Choroid plexus epithelial cell (primary cell): ENCODE measurements around the gene STMND1.

Source experiments
- DNase-seq: peaks from one replicate; pipeline ENCODE4 v3.0.0-alpha.2; 2010; ENCODE audit warnings: low read depth
- H3K4me3 ChIP-seq: 2 replicates; pipeline ENCODE4 v1.5.1; 2011; ENCODE audit warnings: low read depth, mild to moderate bottlenecking, control low read depth, low read length, moderate library complexity
- TF ChIP-seq, protein P1 (sequence below): conservative IDR thresholded peaks from 2 replicates; pipeline ENCODE4 v1.5.1; 2011; ENCODE audit warnings: low read depth, mild to moderate bottlenecking, control low read depth, inconsistent platforms, low read length, moderate library complexity

The STMND1 gene

DNA sequence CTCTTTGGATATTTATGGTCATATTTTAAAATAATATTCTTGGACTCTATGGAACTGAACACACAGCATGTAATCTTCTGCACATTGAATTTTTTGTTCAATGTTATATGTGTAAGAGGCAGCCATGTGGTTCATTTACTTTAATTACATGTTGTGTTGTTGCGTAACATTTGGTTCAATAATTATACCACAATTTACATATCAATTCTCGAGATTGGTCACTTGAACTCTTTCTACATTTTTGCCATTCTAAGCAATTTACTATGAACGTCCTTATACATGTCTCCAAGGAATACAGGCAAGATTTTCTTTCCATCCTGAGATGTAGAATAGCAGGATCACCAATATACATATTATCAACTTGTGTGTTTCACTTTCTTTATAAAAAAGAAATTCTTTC, 18.5 kb upstream of the STMND1 start:
- TF ChIP-seq, protein P1, sequence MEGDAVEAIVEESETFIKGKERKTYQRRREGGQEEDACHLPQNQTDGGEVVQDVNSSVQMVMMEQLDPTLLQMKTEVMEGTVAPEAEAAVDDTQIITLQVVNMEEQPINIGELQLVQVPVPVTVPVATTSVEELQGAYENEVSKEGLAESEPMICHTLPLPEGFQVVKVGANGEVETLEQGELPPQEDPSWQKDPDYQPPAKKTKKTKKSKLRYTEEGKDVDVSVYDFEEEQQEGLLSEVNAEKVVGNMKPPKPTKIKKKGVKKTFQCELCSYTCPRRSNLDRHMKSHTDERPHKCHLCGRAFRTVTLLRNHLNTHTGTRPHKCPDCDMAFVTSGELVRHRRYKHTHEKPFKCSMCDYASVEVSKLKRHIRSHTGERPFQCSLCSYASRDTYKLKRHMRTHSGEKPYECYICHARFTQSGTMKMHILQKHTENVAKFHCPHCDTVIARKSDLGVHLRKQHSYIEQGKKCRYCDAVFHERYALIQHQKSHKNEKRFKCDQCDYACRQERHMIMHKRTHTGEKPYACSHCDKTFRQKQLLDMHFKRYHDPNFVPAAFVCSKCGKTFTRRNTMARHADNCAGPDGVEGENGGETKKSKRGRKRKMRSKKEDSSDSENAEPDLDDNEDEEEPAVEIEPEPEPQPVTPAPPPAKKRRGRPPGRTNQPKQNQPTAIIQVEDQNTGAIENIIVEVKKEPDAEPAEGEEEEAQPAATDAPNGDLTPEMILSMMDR, result no peak
- no peak overlapping the region for H3K4me3 ChIP-seq
- DNase-seq, result no peak

DNA sequence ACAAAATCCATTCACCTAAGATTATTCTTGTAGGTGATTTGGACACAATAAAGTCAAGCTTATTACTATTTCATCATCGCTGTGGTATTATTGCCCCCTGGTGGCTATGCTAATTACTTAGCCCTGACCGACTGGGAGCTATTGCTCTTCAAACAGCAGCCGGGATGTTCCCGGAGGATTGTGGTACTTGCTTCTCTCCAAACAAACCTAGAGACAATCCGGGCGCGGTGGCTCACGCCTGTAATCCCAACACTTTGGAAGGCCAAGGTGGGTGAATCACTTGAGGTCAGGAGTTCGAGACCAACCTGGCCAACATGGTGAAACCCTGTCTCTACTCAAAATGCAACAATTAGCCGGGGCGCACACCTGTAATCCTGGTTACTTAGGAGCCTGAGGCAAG, 15.4 kb upstream of the STMND1 start:
- no peak overlapping the region for H3K4me3 ChIP-seq
- DNase-seq, result peak; percentile 82

DNA sequence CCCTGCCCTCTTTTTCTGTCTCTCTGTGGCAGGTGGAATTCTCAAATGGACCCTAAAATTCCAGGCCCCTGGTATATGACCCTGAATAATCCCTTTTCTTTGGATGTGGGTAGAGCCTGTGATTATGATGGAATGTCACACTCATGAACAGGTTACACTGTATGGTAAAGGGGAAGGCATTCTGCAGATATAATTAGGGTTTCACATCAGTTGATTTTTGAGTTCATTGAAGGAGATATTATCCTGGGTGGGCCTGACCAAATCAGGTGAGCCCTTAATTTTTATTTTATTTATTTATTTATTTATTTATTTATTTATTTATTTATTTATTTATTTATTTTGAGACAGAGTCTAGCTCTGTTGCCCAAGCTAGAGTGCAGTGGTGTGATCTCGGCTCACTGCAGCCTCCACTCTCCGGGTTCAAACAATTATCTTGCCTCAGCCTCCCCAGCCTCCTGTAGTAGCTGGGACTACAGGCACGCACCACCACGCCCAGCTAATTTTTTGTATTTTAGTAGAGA, 13.7 kb upstream of the STMND1 start:
- DNase-seq, result no peak
- no peak overlapping the region for H3K4me3 ChIP-seq
- TF ChIP-seq, protein P1, result no peak

More for the DNA sequence above, 15.4 kb upstream of the STMND1 start:
- TF ChIP-seq, protein P1, result peak; percentile 75

DNA sequence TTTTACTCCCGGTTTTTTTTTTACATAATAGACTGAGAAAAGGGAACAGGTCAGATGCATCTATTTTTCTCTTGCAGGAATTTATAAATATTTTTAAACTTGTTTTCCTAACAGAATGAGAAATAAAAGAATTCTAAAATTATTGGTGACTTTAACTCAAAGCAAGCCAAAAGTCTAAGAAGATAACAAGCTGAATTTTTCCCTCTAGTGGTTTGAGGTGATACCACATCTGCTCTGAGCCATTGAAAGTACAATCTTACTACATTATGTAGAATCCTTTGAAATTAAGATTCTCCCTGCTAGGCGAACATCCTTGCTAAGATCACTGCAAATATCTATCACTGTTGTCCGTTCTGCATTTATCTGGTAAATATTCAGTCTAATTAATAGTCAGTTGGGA, 10.7 kb upstream of the STMND1 start:
- DNase-seq, result peak; percentile 55
- no peak overlapping the region for H3K4me3 ChIP-seq
- TF ChIP-seq, protein P1, result peak; percentile 64

DNA sequence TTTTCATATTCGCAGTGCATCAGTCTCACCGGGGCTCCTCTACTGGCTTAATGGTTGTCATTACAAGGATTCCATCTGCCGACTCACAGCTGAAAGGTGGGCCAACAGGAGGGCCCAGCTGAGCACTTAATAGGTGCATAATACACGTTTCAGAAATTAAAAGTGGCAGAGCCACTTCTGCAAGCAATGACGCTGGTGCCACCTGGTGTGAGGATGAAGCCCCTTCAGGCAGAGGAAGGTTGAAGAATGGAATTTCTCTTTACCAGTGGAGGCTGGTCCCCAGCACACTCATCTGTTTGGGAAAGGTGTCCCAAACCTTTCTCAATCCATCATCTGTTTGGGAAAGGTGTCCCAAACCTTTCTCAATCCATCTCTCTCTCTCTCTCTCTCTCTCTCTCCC, 8.2 kb upstream of the STMND1 start:
- DNase-seq, result no peak
- no peak overlapping the region for H3K4me3 ChIP-seq
- TF ChIP-seq, protein P1, result peak; percentile 27

DNA sequence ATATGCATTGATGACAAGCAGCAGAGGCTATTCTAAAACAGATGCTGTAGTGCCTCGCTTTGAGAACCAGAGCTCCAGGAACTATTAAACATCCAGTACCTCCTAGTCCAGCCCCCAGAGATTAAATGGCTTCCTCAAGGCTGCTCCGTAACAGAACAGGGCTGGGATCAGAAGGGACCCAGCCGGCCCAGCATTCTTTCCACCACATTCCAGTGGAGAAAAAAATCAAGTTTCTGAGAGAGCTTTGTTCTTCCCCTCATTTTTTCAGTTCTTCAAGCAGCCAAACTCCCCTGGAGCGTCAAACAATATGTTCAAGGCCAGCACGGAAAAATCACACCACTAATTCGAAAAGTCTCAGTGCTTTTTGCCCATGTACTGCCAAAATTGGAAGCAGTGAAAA, 5.8 kb upstream of the STMND1 start:
- H3K4me3 ChIP-seq, result no peak overlapping the region
- TF ChIP-seq, protein P1, result no peak
- DNase-seq, result peak; percentile 27

DNA sequence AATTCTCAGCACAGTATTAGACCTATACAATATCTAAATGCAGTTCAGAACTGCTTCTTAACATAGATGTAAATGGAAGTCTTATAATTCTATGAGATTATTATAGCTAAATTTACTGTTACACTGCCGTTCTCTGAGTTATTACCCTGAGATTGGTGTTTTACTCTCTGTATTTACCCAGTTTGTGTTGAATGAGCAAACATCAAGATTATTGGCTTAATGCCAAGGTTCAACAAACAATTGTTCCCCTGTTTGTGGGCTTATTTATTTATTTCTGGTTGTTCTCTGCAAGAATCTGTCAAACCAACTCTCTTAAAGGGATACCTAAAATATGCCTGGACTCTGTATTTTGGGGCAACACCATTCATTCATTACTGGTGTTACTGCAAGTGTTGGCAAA, 5.2 kb upstream of the STMND1 start:
- no peak for DNase-seq
- TF ChIP-seq, protein P1, result no peak
- no peak overlapping the region for H3K4me3 ChIP-seq
